Trophoblast cell (in vitro differentiated cells and primary cell): ENCODE data around the gene TAS1R3.

Source experiments
- DNase-seq, 2 donors: peaks; one replicate each; pipeline ENCODE4 v3.0.0-alpha.2; 2016
- H2AFZ ChIP-seq: 2 replicates; pipeline ENCODE4 v1.6.1; 2013; ENCODE audit warnings: low read length, moderate library complexity, mild to moderate bottlenecking; ENCODE audit not compliant: insufficient read depth, poor library complexity
- H2AK5ac ChIP-seq: 2 replicates; pipeline ENCODE4 v1.6.1; 2013; ENCODE audit warnings: mild to moderate bottlenecking, low read length
- H2BK120ac ChIP-seq: 2 replicates; pipeline ENCODE4 v1.6.1; 2013; ENCODE audit warnings: low read length, mild to moderate bottlenecking, moderate library complexity; ENCODE audit not compliant: insufficient read depth, poor library complexity
- H2BK12ac ChIP-seq: 2 replicates; pipeline ENCODE4 v1.6.1; 2013; ENCODE audit warnings: mild to moderate bottlenecking, low read length, moderate library complexity
- H2BK5ac ChIP-seq: 2 replicates; pipeline ENCODE4 v1.6.1; 2013; ENCODE audit warnings: low read length, low read depth, moderate library complexity, mild to moderate bottlenecking; ENCODE audit not compliant: poor library complexity
- H3K14ac ChIP-seq: 2 replicates; pipeline ENCODE4 v1.6.1; 2013; ENCODE audit warnings: mild to moderate bottlenecking, low read length
- H3K18ac ChIP-seq: 2 replicates; pipeline ENCODE4 v1.6.1; 2013; ENCODE audit warnings: mild to moderate bottlenecking, low read length
- H3K23ac ChIP-seq: 2 replicates; pipeline ENCODE4 v1.6.1; 2013; ENCODE audit warnings: low read length
- H3K27ac ChIP-seq: 2 replicates; pipeline ENCODE4 v1.5.1; 2013; ENCODE audit warnings: low read depth, mild to moderate bottlenecking, inconsistent platforms, low read length, moderate library complexity
- H3K27me3 ChIP-seq: 2 replicates; pipeline ENCODE4 v1.6.1; 2013; ENCODE audit warnings: inconsistent platforms, mild to moderate bottlenecking, low read length, moderate library complexity; ENCODE audit not compliant: insufficient read depth
- H3K36me3 ChIP-seq, 2 experiments: 1 replicate in 1 of 2; 2 replicates in 1 of 2; pipeline ENCODE4 v1.6.1; 2013; ENCODE audit warnings: low read length in 2 of 2, mild to moderate bottlenecking in 2 of 2, moderate library complexity in 1 of 2; ENCODE audit not compliant: insufficient read depth in 2 of 2, control insufficient read depth in 1 of 2
- H3K4ac ChIP-seq: 2 replicates; pipeline ENCODE4 v1.6.1; 2013; ENCODE audit warnings: low read depth, mild to moderate bottlenecking, low read length, moderate library complexity
- H3K4me1 ChIP-seq, 2 experiments: 1 replicate in 1 of 2; 2 replicates in 1 of 2; pipeline ENCODE4 v1.6.1; 2013; ENCODE audit warnings: low read length in 2 of 2, mild to moderate bottlenecking in 2 of 2, moderate library complexity in 1 of 2; ENCODE audit not compliant: insufficient read depth in 2 of 2, control insufficient read depth in 1 of 2
- H3K4me2 ChIP-seq: 2 replicates; pipeline ENCODE4 v1.6.1; 2013; ENCODE audit warnings: inconsistent platforms, mild to moderate bottlenecking, low read length, moderate library complexity
- H3K4me3 ChIP-seq: 2 replicates; pipeline ENCODE4 v1.5.1; 2013; ENCODE audit warnings: mild to moderate bottlenecking, low read depth, low read length, inconsistent platforms
- H3K79me1 ChIP-seq: one replicate; pipeline ENCODE4 v1.6.1; 2013; ENCODE audit warnings: low read length
- H3K79me2 ChIP-seq: 2 replicates; pipeline ENCODE4 v1.6.1; 2013; ENCODE audit warnings: low read length, mild to moderate bottlenecking; ENCODE audit not compliant: control insufficient read depth, insufficient read depth, poor library complexity
- H3K9ac ChIP-seq: 2 replicates; pipeline ENCODE4 v1.6.1; 2013; ENCODE audit warnings: mild to moderate bottlenecking, low read length
- H3K9me3 ChIP-seq: 2 replicates; pipeline ENCODE4 v1.6.1; 2013; ENCODE audit warnings: low read depth, mild to moderate bottlenecking, control low read depth, inconsistent platforms, low read length; ENCODE audit not compliant: insufficient read depth
- H4K12ac ChIP-seq: 2 replicates; pipeline ENCODE4 v1.6.1; 2013; ENCODE audit warnings: low read depth, mild to moderate bottlenecking, low read length, moderate library complexity
- H4K8ac ChIP-seq: 2 replicates; pipeline ENCODE4 v1.6.1; 2013; ENCODE audit warnings: low read depth, mild to moderate bottlenecking, low read length, moderate library complexity
- H4K91ac ChIP-seq: one replicate; pipeline ENCODE4 v1.6.1; 2013; ENCODE audit warnings: low read depth, mild to moderate bottlenecking, low read length, moderate library complexity
- WGBS: extraction: QIAGEN DNeasy Blood & Tissue Kit; methylation state at CpG from one replicate; pipeline ENCODE4 v1.1.7; 2013; ENCODE audit warnings: missing lambda C conversion rate; ENCODE audit not compliant: insufficient read length, insufficient coverage; ENCODE audit errors: extremely low coverage; 5-methylcytosine and 5-hydroxymethylcytosine counted together

The TAS1R3 gene

DNA sequence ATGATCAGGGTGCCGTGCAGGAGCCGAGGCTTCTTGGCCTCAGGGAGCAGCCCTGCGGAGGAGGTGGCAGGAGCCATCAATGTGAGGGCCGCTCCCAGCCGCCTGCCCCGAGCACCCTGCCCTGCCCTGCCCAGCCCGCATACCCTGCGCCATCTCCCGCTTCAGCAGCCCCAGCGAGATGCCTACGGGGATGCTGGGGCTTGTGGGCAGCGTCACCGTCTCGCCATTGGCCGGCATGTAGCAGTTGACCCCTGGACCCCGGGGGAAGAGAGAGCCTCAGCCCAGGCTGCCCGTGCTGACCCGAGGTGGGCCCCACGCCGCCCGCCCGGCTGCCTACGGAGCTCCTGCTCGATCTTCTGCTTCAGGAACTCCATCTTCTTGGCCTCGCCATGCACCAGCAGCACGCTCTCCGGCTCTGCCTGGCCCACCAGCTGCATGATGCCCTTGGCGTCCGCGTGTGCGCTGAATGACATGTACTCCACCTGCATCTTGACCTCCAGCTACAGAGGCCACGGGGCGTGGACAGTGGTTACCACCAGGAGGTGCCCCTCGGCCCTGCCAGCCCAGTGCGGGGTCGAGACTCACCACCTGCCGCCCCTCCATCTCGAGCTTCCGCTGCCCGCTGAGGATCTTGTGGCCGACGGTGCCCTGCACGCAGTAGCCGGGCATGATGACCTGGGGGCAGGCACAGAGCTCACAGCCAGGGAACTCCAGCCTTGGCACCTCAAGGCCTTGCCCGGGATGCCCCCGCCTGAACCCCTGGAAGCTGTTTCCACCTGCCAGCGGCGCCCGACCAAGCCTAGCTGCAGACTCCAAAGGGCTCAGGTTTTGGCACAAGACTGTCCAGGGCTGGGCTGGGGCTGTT is 18.4 kb upstream of the TAS1R3 start:
- H3K4me1 ChIP-seq, result peaks cover 12 to 13% of the 10 kb centered on the region in 2 experiments
- H3K4ac ChIP-seq, result no peak overlapping the region
- H3K18ac ChIP-seq, result no peak overlapping the region
- no peak for DNase-seq
- H2BK120ac ChIP-seq, result no peak overlapping the region
- H3K4me3 ChIP-seq, result no peak overlapping the region
- H3K4me2 ChIP-seq, result no peak overlapping the region
- H3K23ac ChIP-seq, result no peak overlapping the region
- no peak overlapping the region for H3K27ac ChIP-seq
- H3K36me3 ChIP-seq, result peaks cover 65 to 67% of the 10 kb centered on the region in 2 experiments
- no peak overlapping the region for H4K12ac ChIP-seq
- H3K9me3 ChIP-seq, result no peaks in the 10 kb centered on the region
- no peak overlapping the region for H3K14ac ChIP-seq
- peaks cover 15% of the 10 kb centered on the region for H3K79me2 ChIP-seq
- no peaks in the 10 kb centered on the region for H3K27me3 ChIP-seq
- no peak overlapping the region for H2AK5ac ChIP-seq
- H4K91ac ChIP-seq, result no peak overlapping the region
- no peak overlapping the region for H2BK12ac ChIP-seq
- no peak overlapping the region for H4K8ac ChIP-seq
- no peak overlapping the region for H3K9ac ChIP-seq
- peaks cover 13% of the 10 kb centered on the region for H3K79me1 ChIP-seq
- WGBS, result no CpG with 5 or more reads among the region's 49 CpGs
- H2AFZ ChIP-seq, result no peak overlapping the region
- no peak overlapping the region for H2BK5ac ChIP-seq

GRCh38 chr1:1313500-1314236 is 17.4 kb upstream of the TAS1R3 start:
- Histone ChIP-seq H2BK120ac (no peak overlapping the region), H3K9ac (no peak overlapping the region), H3K79me1 (peaks cover 7% of the 10 kb centered on the region), H3K14ac (no peak overlapping the region), H4K8ac (no peak overlapping the region), H3K79me2 (peaks cover 10% of the 10 kb centered on the region), H3K4me3 (no peak overlapping the region), H2AK5ac (no peak overlapping the region), H4K91ac (no peak overlapping the region), H3K4me2 (no peak overlapping the region), H3K9me3 (no peaks in the 10 kb centered on the region), H4K12ac (no peak overlapping the region), H2BK5ac (no peak overlapping the region), H3K4me1 (peaks cover 12 to 18% of the 10 kb centered on the region in 2 experiments), H3K27ac (no peak overlapping the region), H3K23ac (no peak overlapping the region), H2AFZ (no peak overlapping the region), H2BK12ac (no peak overlapping the region), H3K36me3 (peaks cover 65 to 67% of the 10 kb centered on the region in 2 experiments), H3K18ac (no peak overlapping the region), H3K4ac (no peak overlapping the region), H3K27me3 (no peaks in the 10 kb centered on the region)
- WGBS, result no CpG with 5 or more reads among the region's 37 CpGs
- DNase-seq, result no peak

GRCh38 chr1:1314237-1314586 is 16.9 kb upstream of the TAS1R3 start:
- no peaks in the 10 kb centered on the region for H3K9me3 ChIP-seq
- no peaks in the 10 kb centered on the region for H3K27me3 ChIP-seq
- H4K8ac ChIP-seq, result no peak overlapping the region
- no peak overlapping the region for H4K91ac ChIP-seq
- no peak overlapping the region for H3K14ac ChIP-seq
- H3K23ac ChIP-seq, result no peak overlapping the region
- H2BK12ac ChIP-seq, result no peak overlapping the region
- peaks cover 69 to 72% of the 10 kb centered on the region in 2 experiments for H3K36me3 ChIP-seq
- no peak overlapping the region for H2BK120ac ChIP-seq
- DNase-seq, result no peak
- H3K79me2 ChIP-seq, result peaks cover 5% of the 10 kb centered on the region
- peaks cover 2% of the 10 kb centered on the region for H3K79me1 ChIP-seq
- H3K9ac ChIP-seq, result no peak overlapping the region
- no peak overlapping the region for H3K4me3 ChIP-seq
- H2BK5ac ChIP-seq, result no peak overlapping the region
- H3K4ac ChIP-seq, result no peak overlapping the region
- no peak overlapping the region for H3K4me2 ChIP-seq
- H2AK5ac ChIP-seq, result no peak overlapping the region
- no peak overlapping the region for H3K27ac ChIP-seq
- no peak overlapping the region for H3K18ac ChIP-seq
- H3K4me1 ChIP-seq, result peaks cover 11 to 16% of the 10 kb centered on the region in 2 experiments
- WGBS, result no CpG with 5 or more reads among the region's 15 CpGs
- H2AFZ ChIP-seq, result no peak overlapping the region
- H4K12ac ChIP-seq, result no peak overlapping the region

DNA sequence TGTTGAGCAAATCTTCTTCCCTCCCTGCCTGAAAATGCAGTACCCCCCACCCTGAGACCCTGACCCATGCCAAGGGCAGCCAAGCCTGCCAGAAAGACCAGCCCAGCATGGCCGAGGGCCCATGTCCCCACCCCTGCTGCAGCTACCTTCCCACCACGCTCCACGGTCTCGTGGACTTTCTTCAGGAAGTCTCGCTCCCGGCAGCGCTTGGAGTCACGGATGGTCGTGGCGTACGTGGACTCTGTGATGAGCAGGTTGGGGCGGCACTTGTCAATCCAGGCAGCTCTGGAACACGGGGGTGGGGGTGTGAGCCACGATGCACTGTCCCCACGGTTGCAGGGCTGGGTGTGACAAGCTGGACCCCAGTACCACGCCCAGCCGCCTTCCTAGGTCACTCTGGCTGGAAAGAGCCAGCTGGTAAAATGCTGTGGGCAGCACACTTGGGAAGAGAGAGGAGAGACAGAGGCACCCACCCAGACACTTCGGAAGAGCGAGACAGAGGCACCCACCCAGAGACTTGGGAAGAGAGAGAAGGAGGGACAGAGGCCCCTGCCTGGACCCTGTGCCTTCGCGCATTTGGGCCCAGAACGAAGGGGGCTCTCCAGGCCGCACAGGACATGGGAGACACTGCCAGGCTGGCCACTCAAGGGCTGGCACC is 16.3 kb upstream of the TAS1R3 start:
- no peak overlapping the region for H3K27ac ChIP-seq
- no peak overlapping the region for H4K91ac ChIP-seq
- no peak overlapping the region for H4K8ac ChIP-seq
- H2BK120ac ChIP-seq, result no peak overlapping the region
- DNase-seq, result no peak
- H4K12ac ChIP-seq, result no peak overlapping the region
- H3K79me2 ChIP-seq, result no peaks in the 10 kb centered on the region
- no peaks in the 10 kb centered on the region for H3K79me1 ChIP-seq
- H3K18ac ChIP-seq, result no peak overlapping the region
- no peak overlapping the region for H3K14ac ChIP-seq
- no peak overlapping the region for H3K9ac ChIP-seq
- no peak overlapping the region for H2AFZ ChIP-seq
- peaks cover 71 to 73% of the 10 kb centered on the region in 2 experiments for H3K36me3 ChIP-seq
- H2BK12ac ChIP-seq, result no peak overlapping the region
- H2BK5ac ChIP-seq, result no peak overlapping the region
- H3K4ac ChIP-seq, result no peak overlapping the region
- no peak overlapping the region for H3K4me2 ChIP-seq
- no CpG with 5 or more reads among the region's 23 CpGs for WGBS
- no peak overlapping the region for H3K4me3 ChIP-seq
- H3K27me3 ChIP-seq, result no peaks in the 10 kb centered on the region
- peaks cover 5 to 10% of the 10 kb centered on the region in 2 experiments for H3K4me1 ChIP-seq
- H3K23ac ChIP-seq, result no peak overlapping the region
- no peak overlapping the region for H2AK5ac ChIP-seq
- no peaks in the 10 kb centered on the region for H3K9me3 ChIP-seq
